Osteocyte (in vitro differentiated cells): Measurements from ENCODE around the gene RAD51B. TPM values are rescaled to one million over a fixed set of nuclear protein-coding genes. Genes with fewer than 3 reads are reported as not detected.

Experiments
- DNase-seq: peaks from one replicate; pipeline ENCODE4 v3.0.0; 2021; ENCODE audit warnings: mixed read lengths; ENCODE audit not compliant: unreplicated experiment; ENCODE audit errors: extremely low spot score
- H3K27ac Mint-ChIP-seq: one replicate; pipeline ENCODE4 v1.8.0; 2021; ENCODE audit warnings: mild to moderate bottlenecking, mixed read lengths; ENCODE audit not compliant: unreplicated experiment
- H3K27me3 Mint-ChIP-seq: one replicate; pipeline ENCODE4 v1.8.0; 2021; ENCODE audit warnings: mixed read lengths; ENCODE audit not compliant: unreplicated experiment
- H3K36me3 Mint-ChIP-seq: one replicate; pipeline ENCODE4 v1.8.0; 2021; ENCODE audit warnings: mixed read lengths; ENCODE audit not compliant: unreplicated experiment
- H3K4me1 Mint-ChIP-seq: one replicate; pipeline ENCODE4 v1.8.0; 2021; ENCODE audit warnings: mixed read lengths; ENCODE audit not compliant: unreplicated experiment
- H3K4me3 Mint-ChIP-seq: one replicate; pipeline ENCODE4 v1.8.0; 2021; ENCODE audit warnings: mild to moderate bottlenecking, moderate library complexity, mixed read lengths; ENCODE audit not compliant: unreplicated experiment
- H3K9me3 Mint-ChIP-seq: one replicate; pipeline ENCODE4 v1.8.0; 2021; ENCODE audit warnings: mixed read lengths; ENCODE audit not compliant: unreplicated experiment
- total RNA-seq: library from RNA; stranded (reverse); gene quantifications from 2 replicates; pipeline ENCODE4 v1.2.1, GENCODE V29; 2021
- TF ChIP-seq, protein P1 (sequence below): fragments of 200-600 bp; sonication (generic); IDR thresholded peaks from 2 replicates; pipeline ENCODE4 v1.5.0; 2021; ENCODE audit warnings: antibody characterized with exemption, mild to moderate bottlenecking, moderate library complexity

The RAD51B gene
- total RNA-seq, 1 donor from 2014 or later: 12.7 TPM

DNA sequence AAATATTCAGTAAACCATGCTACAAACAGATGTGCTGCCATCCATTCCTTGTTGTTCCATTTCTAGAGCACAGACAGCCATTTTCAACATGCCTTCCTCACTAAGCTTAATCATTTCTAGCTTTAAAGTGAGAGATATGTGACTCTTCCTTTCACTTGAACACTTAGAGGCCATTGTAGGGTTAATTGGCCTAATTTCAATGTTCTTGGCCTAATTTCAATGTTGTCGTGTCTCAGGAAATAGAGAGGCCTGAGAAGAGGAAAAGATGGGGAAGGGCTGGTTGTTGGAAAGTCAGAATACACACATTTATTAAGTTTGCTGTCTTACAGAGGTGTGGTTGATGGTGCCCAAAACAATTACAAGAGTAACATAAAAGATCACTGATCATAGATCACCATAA, 538.2 kb downstream of the RAD51B start:
- DNase-seq: no peak
- Mint-ChIP-seq H3K27me3 (no peaks in the 10 kb centered on the region), H3K4me3 (no peak overlapping the region), H3K36me3 (no peaks in the 10 kb centered on the region), H3K9me3 (peaks cover 4% of the 10 kb centered on the region), H3K4me1 (peaks cover 25% of the 10 kb centered on the region), H3K27ac (no peak overlapping the region)
- TF ChIP-seq, protein P1, sequence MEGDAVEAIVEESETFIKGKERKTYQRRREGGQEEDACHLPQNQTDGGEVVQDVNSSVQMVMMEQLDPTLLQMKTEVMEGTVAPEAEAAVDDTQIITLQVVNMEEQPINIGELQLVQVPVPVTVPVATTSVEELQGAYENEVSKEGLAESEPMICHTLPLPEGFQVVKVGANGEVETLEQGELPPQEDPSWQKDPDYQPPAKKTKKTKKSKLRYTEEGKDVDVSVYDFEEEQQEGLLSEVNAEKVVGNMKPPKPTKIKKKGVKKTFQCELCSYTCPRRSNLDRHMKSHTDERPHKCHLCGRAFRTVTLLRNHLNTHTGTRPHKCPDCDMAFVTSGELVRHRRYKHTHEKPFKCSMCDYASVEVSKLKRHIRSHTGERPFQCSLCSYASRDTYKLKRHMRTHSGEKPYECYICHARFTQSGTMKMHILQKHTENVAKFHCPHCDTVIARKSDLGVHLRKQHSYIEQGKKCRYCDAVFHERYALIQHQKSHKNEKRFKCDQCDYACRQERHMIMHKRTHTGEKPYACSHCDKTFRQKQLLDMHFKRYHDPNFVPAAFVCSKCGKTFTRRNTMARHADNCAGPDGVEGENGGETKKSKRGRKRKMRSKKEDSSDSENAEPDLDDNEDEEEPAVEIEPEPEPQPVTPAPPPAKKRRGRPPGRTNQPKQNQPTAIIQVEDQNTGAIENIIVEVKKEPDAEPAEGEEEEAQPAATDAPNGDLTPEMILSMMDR: no peak

DNA sequence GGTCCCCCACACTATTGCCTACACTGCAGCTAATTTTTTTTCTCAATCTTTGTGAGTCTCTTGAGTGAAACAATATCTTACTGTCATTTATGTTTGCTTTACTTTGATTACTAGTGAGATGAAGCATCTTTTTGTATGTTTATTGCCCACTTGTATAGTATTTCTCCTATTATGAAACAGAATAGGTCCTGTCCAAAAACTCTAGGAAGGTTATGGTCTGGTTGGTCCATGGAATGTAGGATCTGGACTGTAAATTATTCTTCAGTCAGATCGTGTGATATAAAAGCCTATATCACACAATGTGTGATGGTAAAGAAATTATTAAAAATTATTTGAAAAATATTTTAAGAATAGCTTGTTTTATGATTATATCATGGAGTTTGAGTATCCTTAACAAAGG, 538.9 kb downstream of the RAD51B start:
- Mint-ChIP-seq H3K27ac (no peak overlapping the region), H3K36me3 (no peaks in the 10 kb centered on the region), H3K4me3 (no peak overlapping the region), H3K4me1 (peaks cover 25% of the 10 kb centered on the region), H3K9me3 (peaks cover 4% of the 10 kb centered on the region), H3K27me3 (no peaks in the 10 kb centered on the region)
- no peak for DNase-seq
- TF ChIP-seq, protein P1: no peak

DNA sequence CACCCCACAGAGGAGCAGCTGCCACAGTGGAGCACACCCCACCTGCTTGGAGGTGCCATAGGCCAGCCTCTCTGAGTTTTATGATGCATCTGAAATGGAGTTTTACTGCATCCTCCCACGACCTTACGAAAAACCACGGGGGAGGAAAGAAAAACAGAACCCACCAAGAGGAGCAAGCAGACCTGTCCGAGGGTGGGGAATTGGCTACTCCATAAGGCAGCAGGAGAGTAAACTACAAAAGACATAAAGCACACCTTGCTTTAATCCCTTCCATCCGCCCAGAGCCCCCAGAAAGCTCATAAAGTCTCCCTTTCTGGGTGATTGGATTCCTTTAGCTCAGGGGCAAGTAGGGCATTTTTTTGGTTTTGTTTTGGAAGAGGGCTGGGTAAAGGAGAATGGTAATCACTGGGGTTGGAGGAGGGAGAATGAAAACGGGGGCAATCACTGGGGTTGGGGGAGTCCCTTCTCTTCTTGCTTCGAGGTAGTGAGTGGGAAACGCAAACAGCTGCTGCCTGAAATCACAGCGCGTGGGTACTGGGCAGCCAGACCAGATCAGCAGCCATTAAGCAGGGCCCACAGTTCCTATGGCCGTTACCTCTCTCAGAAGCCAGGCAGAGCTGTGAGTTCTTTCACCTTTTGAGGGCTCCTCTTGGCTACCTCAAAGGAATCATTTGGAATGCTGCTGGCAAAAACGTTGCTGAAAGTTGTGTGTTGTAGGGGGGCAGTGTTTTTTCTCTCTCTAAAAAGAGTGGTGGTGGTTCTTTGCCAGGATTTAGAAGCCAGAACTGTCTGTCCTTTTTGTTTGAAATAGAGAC, 539.6 kb downstream of the RAD51B start:
- H3K27me3 Mint-ChIP-seq: no peaks in the 10 kb centered on the region
- peaks cover 32% of the 10 kb centered on the region for H3K4me1 Mint-ChIP-seq
- no peak overlapping the region for H3K4me3 Mint-ChIP-seq
- peaks cover 4% of the 10 kb centered on the region for H3K9me3 Mint-ChIP-seq
- H3K36me3 Mint-ChIP-seq: no peaks in the 10 kb centered on the region
- peak overlapping the region; percentile 66 for H3K27ac Mint-ChIP-seq
- TF ChIP-seq, protein P1: no peak
- no peak for DNase-seq

DNA sequence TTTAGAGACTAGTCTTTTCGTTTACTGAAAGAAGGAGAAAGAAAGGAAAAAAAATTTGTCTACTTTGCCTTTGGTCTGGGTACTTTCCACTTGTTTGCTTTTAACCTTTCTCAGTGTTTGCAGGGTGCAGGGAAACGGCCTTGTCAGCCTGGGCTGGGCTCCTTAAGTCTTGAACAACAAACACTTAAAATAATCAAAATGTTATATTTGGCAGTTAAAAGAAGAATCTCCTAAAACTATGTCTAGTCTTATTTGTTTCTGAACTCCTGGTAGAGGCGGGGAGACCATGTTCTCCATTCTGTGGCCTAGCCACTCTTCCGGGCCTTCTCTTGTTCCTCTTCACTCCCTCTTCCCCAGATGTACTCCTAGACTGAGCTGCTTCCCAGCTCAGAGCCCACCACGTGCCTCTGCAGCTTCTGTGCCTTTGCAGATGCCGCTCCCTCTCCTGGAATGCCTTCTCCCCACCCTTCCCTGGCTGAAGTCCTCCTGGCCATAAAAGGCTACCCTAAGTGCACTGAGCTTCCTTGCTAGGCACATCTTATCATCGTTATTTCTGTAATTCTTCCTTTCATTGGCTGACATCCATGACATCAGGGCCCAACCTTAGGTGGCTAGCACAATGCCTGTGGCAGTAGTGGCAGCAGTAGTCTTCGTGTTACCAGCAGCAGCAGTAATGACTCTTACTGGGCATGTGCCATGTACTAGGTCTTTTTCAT, 540.4 kb downstream of the RAD51B start:
- H3K27me3 Mint-ChIP-seq: no peaks in the 10 kb centered on the region
- H3K27ac Mint-ChIP-seq: peak overlapping the region; percentile 66
- H3K9me3 Mint-ChIP-seq: peaks cover 4% of the 10 kb centered on the region
- peaks cover 39% of the 10 kb centered on the region for H3K4me1 Mint-ChIP-seq
- H3K36me3 Mint-ChIP-seq: no peaks in the 10 kb centered on the region
- DNase-seq: no peak
- TF ChIP-seq, protein P1: no peak
- no peak overlapping the region for H3K4me3 Mint-ChIP-seq

DNA sequence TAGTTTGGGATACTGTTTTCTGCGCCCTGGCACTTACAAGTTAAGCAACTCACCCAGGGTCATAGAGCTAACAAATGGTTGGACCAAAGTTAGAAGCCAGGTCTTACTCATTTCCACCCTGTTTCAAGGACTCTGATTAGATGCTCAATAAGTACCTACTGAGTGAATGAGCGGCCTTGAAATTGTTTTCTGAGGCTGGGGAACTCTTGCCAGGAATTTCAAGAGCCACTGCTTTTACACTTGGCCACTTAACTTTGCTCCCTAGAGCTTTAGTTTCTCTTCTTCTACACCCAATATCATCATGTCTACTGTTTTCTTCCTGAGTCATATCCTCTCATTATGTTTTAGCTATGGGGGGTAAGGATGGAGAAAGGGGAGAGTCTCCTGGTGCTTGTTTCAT, 541.7 kb downstream of the RAD51B start:
- H3K9me3 Mint-ChIP-seq: peaks cover 4% of the 10 kb centered on the region
- peaks cover 47% of the 10 kb centered on the region for H3K4me1 Mint-ChIP-seq
- H3K36me3 Mint-ChIP-seq: no peaks in the 10 kb centered on the region
- peak overlapping the region; percentile 11 for H3K27ac Mint-ChIP-seq
- no peak for DNase-seq
- no peak overlapping the region for H3K4me3 Mint-ChIP-seq
- TF ChIP-seq, protein P1: no peak
- H3K27me3 Mint-ChIP-seq: no peaks in the 10 kb centered on the region
